GM13976 (cell line): ENCODE measurements around the gene MED13L.

Experiments used
- DNase-seq: peaks from one replicate; pipeline ENCODE4 v3.0.0; 2012; ENCODE audit warnings: low spot score
- CTCF ChIP-seq: IDR thresholded peaks from 2 replicates; pipeline ENCODE4 v1.5.1; 2012; ENCODE audit warnings: borderline replicate concordance, mild to moderate bottlenecking; ENCODE audit not compliant: insufficient read depth; ENCODE audit errors: extremely low read depth, missing control alignments, control extremely low read depth
- in situ Hi-C: fragments of 300-500 bp; cut with MboI; formaldehyde crosslinking; loops from one replicate; pipeline ENCODE4 v1.12.0; 2022; ENCODE audit warnings: low sequenced_read_pairs, mixed read lengths, inconsistent platforms; ENCODE audit not compliant: unreplicated experiment

Gene MED13L

DNA sequence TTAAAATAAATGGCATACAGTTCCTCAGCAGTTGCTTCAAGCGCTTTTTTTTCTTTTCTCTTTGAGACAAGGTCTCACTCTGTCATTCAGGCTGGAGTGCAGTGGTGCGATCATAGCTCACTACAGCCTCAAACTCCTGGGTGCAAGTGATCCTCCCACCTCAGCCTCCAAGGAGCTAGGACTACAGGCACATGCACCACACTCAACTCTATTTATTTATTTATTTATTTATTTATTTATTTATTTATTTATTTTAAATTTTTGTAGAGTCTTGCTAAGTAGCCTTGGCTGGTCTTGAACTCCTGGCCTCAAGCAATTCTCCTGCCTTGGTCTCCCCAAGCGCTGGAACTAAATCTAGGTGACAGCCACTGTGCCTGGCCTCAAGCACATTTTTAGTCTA lies 132.0 kb downstream of the MED13L start:
- TF ChIP-seq CTCF = no peak
- no peak for DNase-seq
- in situ Hi-C loops = no loop called here

DNA sequence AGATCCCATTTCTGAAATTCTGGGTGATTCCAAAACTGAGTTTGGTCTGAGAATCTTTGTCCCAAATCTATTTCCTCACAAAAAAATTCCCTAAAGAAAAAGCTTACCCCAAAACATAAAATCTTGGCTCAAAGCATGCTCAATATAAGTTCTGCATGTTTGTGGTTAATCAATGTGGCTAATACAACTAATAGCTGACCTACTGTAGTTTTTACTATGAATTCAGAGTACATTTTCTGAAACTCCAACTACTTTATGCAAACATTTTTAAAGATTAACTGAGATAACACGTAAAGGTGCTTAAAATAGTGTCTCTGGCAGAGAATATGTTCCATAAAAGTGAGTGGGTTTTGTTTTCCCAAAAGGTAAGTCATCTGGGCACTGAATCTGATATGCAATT lies 133.1 kb downstream of the MED13L start:
- DNase-seq = no peak
- no peak for TF ChIP-seq CTCF
- in situ Hi-C loops = no loop called here

DNA sequence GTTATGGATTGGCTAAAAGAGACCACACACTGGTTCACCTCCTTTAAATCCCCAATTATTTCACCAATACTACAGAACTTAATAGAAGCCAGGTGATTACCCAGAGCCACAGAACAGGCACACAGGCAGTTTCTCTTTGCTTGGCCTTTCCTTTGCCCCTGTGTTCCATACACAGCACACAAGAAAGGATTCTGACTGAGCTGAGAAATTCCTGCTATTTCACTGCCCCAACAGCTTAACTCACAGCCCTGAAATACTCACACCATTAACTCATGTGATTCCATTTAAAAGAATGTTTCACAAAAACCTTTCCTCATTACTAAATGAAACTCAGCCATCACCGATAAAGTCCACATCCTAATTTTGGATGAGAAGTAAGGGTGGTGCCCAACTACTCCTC lies 133.6 kb downstream of the MED13L start:
- DNase-seq = no peak
- no peak for TF ChIP-seq CTCF
- in situ Hi-C loops = no loop called here

DNA sequence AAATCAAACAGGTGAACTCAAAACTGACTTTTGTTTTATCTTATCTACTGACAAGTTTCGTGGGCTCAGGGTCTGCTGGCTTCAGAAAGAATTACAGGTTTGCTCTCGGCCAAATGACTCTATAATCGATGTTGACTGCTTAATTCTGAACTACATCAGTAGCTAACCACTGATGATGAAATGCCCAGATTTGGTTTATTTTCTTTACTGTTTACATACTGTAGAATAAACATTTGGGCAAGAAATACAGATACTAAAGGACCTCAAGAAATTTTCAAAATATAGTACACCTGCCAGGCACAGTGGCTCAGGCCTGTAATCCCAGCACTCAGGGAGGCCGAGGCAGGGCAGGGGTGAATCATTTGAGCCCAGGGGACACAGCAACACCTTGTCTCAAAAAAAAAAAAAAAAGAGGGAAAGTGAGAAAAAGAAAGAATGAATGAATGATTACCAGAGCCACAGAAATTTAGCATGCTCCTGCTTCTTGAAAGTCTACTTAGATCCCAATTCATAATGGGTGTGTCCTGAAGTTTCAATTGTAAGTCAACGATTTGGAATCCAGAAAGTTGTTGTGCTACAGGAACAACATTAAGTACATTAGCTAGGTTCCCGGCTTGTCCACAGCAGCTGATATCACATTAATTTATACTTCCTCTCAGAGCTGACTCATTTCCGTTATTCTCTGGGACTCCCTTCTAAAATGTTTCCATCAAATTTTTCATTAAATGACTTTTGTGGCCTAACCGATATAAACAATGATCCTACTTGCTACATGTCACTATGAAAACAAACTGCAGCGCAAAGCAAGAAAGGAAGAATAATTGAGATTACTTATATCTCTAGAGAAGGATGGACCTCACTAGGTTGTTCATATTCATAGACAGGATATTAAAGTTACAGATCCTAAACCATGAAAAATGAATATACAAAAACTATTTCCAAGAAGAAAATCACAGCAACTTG lies 134.3 kb downstream of the MED13L start:
- TF ChIP-seq CTCF = no peak
- DNase-seq = no peak
- in situ Hi-C loops = no loop called here

- DNase-seq = no peak
- in situ Hi-C loops = no loop called here
Measured at GRCh38 chr12:116141833-116142162, 135.7 kb downstream of the MED13L start.

More at GRCh38 chr12:116141833-116142162, 135.7 kb downstream of the MED13L start:
- no peak for TF ChIP-seq CTCF
